ENCODE measurements around the gene MST1.

MST1 gene

GRCh38 chr3:49673715-49674496, 15.4 kb downstream of the MST1 start, which contains the start of gene APEH:
TSS of gene APEH (plus strand) at chr3:49674351. CDS start at chr3:49674402, 51 bp downstream.
- no peak for DNase-seq

GRCh38 chr3:49673121-49673714, 16.1 kb downstream of the MST1 start:
- DNase-seq: no peak

GRCh38 chr3:49671291-49672288, 17.7 kb downstream of the MST1 start:
- no peak for DNase-seq

- DNase-seq: no peak
These were observed 18.4 kb downstream of the MST1 start for GRCh38 chr3:49670940-49671290.

- no peak for DNase-seq
These were observed 19.9 kb downstream of the MST1 start for GRCh38 chr3:49669352-49669751.

DNA sequence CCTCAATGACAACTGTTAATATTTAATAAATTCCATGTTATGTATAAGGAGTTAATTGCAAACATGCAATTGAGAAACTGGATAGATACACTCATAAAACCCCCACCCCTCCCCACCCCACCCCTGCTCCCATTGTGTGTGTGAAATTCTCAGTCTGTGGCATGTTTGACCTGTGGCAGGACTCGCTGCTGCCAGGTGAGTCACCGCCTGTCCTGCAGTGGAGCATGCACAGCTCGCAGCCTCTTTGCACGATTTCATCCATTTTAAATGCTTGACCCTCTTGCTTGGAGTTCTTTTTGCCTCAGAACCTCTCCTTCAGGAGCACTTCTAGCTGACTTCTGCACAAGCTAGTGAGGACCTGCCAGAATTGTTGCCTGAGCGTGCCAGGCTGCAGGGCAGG, 20.4 kb downstream of the MST1 start:
- no peak for DNase-seq

DNA sequence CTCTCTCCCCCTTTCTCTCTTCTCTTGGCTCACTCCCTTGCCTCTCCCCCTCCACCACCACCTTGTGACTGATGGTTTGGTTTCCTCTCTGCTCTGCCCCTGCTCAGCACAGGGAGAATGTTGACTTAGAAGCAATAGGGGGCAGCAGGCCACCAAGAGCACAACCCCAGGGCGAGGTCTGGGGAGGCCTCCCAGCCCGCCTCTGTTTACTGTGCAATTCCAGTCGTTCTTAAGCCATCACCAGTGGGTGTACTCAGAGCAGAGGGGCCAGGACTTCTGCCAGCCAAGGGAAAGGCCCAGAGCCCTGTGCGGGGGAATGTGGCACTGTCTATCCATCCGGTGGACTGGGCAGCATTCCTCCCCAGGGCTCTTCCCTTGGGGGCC, 20.9 kb downstream of the MST1 start:
- DNase-seq: no peak

- no peak for DNase-seq
These were observed 21.4 kb downstream of the MST1 start for GRCh38 chr3:49667701-49668413.

GRCh38 chr3:49666592-49666991, 22.7 kb downstream of the MST1 start:
- DNase-seq: no peak

GRCh38 chr3:49665822-49666519, 23.3 kb downstream of the MST1 start:
- no peak for DNase-seq

DNA sequence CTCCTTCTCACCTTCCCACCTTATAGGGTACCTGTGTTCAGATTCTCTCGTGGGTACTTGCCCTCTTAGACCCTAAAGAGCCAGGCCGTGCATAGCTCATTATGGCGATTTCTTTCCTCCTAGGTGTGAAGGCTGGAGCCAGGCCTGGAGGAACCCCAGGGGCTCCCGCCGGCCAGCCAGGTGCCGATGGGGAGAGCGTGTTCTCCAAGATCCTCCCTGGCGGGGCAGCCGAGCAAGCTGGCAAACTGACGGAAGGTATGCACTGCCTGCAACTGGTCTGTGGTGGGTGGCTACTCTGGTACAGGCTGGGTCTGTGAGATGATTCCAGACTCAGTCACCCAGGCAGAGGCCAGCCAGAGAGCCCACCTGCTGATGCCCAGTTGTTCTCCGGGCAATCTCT, 25.0 kb downstream of the MST1 start:
- DNase-seq: no peak

GRCh38 chr3:49663831-49664230, 25.4 kb downstream of the MST1 start:
- no peak for DNase-seq

DNA sequence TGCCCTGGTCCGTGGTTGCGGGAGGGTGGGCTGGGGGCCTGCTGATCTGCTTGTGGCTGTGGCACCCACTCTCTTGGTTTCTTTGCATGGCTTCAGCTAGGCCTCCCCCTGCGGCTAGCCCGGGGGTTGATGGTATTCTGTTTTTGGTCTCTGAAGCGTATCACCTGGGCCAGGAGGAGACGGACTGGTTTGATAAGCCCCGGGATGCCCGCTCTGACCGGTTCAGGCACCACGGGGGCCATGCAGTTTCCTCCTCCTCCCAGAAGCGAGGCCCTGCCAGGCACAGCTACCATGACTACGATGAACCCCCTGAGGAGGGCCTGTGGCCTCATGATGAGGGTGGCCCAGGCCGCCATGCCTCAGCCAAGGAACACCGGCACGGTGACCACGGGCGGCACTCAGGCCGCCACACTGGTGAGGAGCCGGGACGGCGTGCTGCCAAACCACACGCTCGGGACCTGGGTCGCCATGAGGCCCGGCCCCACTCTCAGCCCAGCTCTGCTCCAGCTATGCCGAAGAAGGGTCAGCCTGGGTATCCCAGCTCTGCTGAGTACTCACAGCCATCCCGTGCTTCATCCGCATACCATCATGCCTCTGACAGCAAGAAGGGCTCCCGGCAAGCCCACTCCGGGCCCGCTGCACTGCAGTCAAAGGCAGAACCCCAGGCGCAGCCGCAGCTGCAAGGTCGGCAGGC, 26.4 kb downstream of the MST1 start:
- DNase-seq: no peak

DNA sequence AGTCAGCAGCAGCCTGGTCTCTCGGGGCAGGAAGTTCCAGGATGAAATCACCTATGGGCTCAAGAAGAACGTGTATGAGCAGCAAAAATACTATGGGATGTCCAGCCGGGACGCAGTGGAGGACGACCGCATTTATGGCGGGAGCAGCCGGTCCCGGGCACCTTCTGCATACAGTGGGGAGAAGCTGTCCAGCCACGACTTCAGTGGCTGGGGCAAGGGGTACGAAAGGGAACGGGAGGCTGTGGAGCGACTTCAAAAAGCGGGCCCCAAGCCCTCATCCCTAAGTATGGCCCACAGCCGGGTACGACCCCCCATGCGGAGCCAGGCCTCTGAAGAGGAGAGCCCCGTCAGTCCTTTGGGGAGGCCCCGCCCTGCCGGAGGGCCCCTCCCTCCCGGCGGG, 27.3 kb downstream of the MST1 start:
- DNase-seq: no peak

DNA sequence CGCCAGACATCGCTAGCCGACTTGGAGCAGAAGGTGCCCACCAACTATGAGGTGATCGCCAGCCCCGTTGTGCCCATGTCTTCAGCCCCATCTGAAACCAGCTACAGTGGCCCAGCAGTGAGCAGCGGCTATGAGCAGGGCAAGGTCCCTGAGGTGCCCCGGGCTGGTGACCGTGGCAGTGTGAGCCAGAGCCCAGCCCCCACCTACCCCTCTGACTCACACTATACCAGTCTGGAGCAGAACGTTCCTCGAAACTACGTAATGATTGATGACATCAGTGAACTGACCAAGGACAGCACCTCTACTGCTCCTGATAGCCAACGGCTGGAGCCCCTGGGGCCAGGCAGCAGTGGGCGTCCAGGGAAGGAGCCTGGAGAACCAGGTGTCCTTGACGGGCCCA, 28.0 kb downstream of the MST1 start:
- DNase-seq: no peak

DNA sequence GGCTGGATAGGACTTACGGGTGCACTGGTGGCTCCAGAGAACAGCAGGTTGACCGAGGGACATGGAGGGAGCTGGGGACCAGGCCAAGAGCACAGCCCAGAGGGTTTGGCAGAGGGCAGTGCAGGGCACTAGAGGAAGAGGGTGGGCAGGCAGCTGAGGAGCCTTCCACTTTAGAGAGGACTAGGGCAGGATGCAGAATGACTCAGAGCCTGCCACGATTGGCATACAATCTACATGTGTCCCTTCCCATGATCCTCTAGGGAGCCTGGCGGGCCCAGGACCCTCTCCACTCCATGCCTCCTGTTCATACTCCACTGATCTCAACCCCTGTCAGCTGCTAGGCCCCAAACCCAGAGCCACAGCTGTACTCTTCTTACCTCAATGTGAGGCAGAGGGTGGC, 29.5 kb downstream of the MST1 start:
- DNase-seq: no peak

DNA sequence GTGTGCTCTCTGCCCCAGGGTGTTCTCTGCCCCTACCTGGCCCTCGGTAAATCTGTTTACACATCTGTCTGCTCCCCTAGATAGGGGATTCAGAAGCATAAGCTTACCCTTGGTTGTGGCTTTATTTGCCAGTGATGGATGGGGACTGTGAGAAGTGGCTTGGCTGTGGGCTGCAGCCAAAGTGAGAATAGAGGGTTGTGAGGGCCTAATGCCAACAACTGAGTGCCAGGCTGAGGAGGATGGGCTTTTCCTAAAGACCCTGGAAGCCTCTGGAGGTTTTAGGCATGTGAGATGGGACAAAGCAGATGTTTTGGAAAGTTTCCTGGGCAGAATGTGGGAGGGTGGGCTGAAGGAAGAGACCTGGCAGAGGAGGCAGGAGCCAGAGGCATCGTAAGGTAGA, 30.6 kb downstream of the MST1 start:
- DNase-seq: no peak

GRCh38 chr3:49657208-49657915, 31.9 kb downstream of the MST1 start:
- no peak for DNase-seq

DNA sequence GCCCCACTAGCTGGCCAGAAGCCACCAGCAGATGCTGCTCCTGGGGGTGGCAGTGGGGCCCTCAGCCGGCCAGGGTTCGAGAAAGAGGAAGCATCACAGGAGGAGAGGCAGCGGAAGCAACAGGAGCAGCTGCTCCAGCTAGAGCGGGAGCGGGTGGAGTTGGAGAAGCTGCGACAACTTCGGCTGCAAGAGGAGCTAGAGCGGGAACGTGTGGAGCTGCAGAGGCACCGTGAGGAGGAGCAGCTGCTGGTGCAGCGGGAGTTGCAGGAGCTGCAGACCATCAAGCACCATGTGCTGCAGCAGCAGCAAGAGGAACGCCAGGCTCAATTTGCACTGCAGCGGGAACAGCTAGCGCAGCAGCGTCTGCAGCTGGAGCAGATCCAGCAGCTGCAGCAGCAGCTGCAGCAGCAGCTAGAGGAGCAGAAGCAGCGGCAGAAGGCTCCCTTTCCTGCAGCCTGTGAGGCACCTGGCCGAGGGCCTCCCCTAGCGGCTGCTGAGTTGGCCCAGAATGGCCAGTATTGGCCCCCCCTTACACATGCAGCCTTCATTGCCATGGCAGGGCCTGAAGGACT, 32.6 kb downstream of the MST1 start:
- DNase-seq: no peak

- no peak for DNase-seq
These were observed 33.5 kb downstream of the MST1 start for GRCh38 chr3:49655731-49656285.

Measured in NCI-H146 (cell line).